PFSK-1 (cell line): ENCODE data around the gene RNF8.

Experiments
- FOXP2 ChIP-seq: optimal IDR thresholded peaks from 2 replicates; pipeline ENCODE3; 2011; ENCODE audit warnings: borderline replicate concordance, control low read depth, inconsistent platforms; ENCODE audit not compliant: insufficient read depth; ENCODE audit errors: extremely low read length, extremely low read depth
- POLR2AphosphoS5 ChIP-seq: IDR thresholded peaks from 2 replicates; pipeline ENCODE4 v1.6.1; 2012; ENCODE audit warnings: low read depth, mild to moderate bottlenecking, control low read depth, low read length, moderate library complexity
- SIN3A ChIP-seq: IDR thresholded peaks from 2 replicates; pipeline ENCODE4 v1.6.1; 2012; ENCODE audit warnings: mild to moderate bottlenecking, low read length, moderate library complexity, borderline replicate concordance; ENCODE audit not compliant: insufficient read depth
- TAF1 ChIP-seq: IDR thresholded peaks from 2 replicates; pipeline ENCODE4 v1.6.1; 2012; ENCODE audit warnings: low read length, control low read depth, borderline replicate concordance; ENCODE audit not compliant: insufficient read depth
- TF ChIP-seq, protein P1 (sequence below), 2 experiments: IDR thresholded peaks; 2 replicates each; pipeline versions ENCODE4 v1.6.1 to v1.8.0; 2011 to 2012; ENCODE audit warnings: low read depth in 2 of 2, low read length in 2 of 2, control low read depth in 1 of 2, inconsistent platforms in 1 of 2, mild to moderate bottlenecking in 1 of 2, moderate library complexity in 1 of 2; ENCODE audit not compliant: insufficient read depth in 1 of 2

RNF8 gene

DNA sequence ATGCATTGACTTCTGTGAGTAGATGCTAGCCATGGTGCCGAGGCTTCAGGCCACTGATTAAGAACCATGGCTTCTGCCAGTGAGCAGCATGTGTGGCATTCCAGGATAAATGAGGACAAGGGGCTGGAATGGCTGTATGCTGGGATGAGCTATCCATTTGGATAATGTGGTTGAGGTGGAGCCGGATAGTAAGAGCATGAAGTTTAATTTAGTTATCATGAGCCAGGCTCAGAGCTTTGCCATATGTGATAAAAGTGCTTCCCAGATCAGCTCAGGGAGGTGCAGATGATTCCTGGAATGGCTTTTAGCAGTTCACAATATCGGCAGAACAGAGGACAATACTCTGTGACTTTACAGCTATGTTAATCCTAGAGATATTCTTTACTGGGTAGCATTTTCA lies 34.6 kb upstream of the RNF8 start:
- TF ChIP-seq, protein P1, sequence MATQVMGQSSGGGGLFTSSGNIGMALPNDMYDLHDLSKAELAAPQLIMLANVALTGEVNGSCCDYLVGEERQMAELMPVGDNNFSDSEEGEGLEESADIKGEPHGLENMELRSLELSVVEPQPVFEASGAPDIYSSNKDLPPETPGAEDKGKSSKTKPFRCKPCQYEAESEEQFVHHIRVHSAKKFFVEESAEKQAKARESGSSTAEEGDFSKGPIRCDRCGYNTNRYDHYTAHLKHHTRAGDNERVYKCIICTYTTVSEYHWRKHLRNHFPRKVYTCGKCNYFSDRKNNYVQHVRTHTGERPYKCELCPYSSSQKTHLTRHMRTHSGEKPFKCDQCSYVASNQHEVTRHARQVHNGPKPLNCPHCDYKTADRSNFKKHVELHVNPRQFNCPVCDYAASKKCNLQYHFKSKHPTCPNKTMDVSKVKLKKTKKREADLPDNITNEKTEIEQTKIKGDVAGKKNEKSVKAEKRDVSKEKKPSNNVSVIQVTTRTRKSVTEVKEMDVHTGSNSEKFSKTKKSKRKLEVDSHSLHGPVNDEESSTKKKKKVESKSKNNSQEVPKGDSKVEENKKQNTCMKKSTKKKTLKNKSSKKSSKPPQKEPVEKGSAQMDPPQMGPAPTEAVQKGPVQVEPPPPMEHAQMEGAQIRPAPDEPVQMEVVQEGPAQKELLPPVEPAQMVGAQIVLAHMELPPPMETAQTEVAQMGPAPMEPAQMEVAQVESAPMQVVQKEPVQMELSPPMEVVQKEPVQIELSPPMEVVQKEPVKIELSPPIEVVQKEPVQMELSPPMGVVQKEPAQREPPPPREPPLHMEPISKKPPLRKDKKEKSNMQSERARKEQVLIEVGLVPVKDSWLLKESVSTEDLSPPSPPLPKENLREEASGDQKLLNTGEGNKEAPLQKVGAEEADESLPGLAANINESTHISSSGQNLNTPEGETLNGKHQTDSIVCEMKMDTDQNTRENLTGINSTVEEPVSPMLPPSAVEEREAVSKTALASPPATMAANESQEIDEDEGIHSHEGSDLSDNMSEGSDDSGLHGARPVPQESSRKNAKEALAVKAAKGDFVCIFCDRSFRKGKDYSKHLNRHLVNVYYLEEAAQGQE (IDR thresholded peaks at IDR 0.05; ENCODE audit: insufficient read depth in 1 of 2, low read depth in 2 of 2, low read length in 2 of 2), result no peak
- TF ChIP-seq FOXP2 (no peak), TAF1 (no peak), SIN3A (no peak), POLR2AphosphoS5 (no peak)

DNA sequence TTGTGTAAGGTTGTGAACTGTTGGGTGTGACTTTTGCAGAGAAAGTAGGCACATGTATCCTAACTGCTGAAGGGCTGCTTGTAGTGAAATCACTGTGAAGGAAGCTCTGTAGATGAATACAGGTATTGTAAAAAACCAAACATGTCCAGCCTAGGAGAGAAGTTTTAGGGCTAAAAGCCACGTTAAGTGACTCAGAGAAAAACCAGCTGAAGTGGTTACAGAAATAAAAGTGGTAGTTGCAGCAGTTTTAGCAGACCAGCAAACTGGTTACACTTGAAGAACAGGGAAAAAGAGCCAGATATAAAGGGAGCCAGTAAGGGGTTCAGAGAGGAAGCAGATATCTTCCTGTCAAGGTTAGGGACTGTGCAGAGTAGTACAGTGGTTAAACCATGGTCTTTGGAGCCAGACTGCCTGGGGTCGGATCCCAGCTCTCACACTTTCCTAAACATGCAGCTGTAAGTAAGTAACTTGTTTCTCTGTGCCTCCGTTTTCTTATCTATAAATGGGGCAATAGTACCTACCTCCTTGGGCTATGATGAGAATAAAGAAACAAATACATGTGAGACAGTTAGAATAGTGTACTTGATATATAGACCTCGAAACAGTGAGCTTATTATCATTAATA lies 33.8 kb upstream of the RNF8 start:
- TF ChIP-seq, protein P1 (IDR thresholded peaks at IDR 0.05; ENCODE audit: insufficient read depth in 1 of 2, low read depth in 2 of 2, low read length in 2 of 2), result no peak
- TF ChIP-seq SIN3A (no peak), FOXP2 (no peak), TAF1 (no peak), POLR2AphosphoS5 (no peak)

DNA sequence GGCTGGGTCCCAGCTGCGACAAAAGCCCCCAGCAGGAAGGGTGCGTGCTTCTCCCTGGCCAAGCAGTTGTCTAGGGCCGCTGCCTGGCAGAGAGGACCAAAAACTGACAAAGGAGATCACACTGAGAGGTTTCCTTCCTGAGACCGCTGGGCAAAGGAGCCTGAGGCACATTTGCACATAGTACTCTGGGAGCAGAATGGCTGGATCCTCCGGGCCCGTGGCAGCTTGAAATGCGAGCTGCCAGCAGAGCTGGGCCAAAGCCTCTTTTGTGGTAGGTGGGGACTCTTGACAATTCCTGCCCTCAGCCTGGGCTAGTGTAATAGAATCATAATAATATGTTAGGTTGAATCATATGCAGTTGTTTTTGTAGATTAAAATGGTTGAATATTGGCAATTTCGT lies 33.1 kb upstream of the RNF8 start:
- no peak for TF ChIP-seq TAF1
- no peak for TF ChIP-seq SIN3A
- TF ChIP-seq, protein P1 (IDR thresholded peaks at IDR 0.05; ENCODE audit: insufficient read depth in 1 of 2, low read depth in 2 of 2, low read length in 2 of 2), result no peak
- no peak for TF ChIP-seq POLR2AphosphoS5
- TF ChIP-seq FOXP2, result no peak

DNA sequence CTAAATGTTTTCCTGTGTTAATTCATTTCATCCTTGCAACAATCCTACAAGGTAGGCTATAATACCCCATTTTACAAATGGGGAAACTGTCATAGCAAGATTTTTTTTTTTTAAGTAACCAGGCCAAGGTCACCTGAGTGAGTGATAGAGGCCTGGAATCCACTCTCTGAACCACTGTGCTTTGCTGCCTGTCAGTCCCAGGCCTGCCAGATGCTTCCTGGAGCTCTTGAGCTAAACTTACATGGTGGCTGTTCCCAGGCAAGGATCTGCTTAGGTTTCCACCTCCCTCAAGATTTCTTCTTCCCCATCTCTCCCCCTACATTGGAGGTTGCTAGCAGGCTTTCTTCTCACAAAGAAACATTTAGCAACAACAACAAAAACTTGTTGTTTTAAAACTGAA lies 32.7 kb upstream of the RNF8 start:
- no peak for TF ChIP-seq POLR2AphosphoS5
- TF ChIP-seq SIN3A, result no peak
- no peak for TF ChIP-seq FOXP2
- no peak for TF ChIP-seq TAF1
- TF ChIP-seq, protein P1 (IDR thresholded peaks at IDR 0.05; ENCODE audit: insufficient read depth in 1 of 2, low read depth in 2 of 2, low read length in 2 of 2), result no peak
